Activated CD8-positive, alpha-beta memory T cell treated with anti-CD3 and anti-CD28 coated beads, Interleukin-2, amount 50 U/mL, for 48 hours (primary cell): ENCODE data around the gene RAC2.

Experiments
- DNase-seq: peaks from one replicate; pipeline ENCODE4 v3.0.0-alpha.2; 2020

The RAC2 gene

GRCh38 chr22:37215890-37216289, 28.2 kb downstream of the RAC2 start:
- no peak for DNase-seq

- DNase-seq: no peak
Measured at GRCh38 chr22:37214731-37215030, 29.4 kb downstream of the RAC2 start.

- no peak for DNase-seq
Measured at GRCh38 chr22:37213941-37214730, 29.9 kb downstream of the RAC2 start.

- DNase-seq: no peak
Measured at GRCh38 chr22:37213218-37213855, 30.7 kb downstream of the RAC2 start.

GRCh38 chr22:37212174-37212906, 31.7 kb downstream of the RAC2 start, which contains the start of gene SSTR3:
TSS of gene SSTR3 (minus strand) at chr22:37212477. CDS start at chr22:37207803, 4,674 bp downstream.
- DNase-seq: no peak

GRCh38 chr22:37211866-37212173, 32.2 kb downstream of the RAC2 start:
- DNase-seq: no peak

- no peak for DNase-seq
Measured at GRCh38 chr22:37211075-37211865, 32.8 kb downstream of the RAC2 start.

- DNase-seq: peak; percentile 50
Measured at GRCh38 chr22:37210041-37210803, 33.8 kb downstream of the RAC2 start.

GRCh38 chr22:37209140-37209845, 34.8 kb downstream of the RAC2 start:
- peak; percentile 48 for DNase-seq

GRCh38 chr22:37208401-37209139, 35.5 kb downstream of the RAC2 start:
- DNase-seq: no peak

- no peak for DNase-seq
Measured at GRCh38 chr22:37207981-37208380, 36.1 kb downstream of the RAC2 start.

- no peak for DNase-seq
Measured at GRCh38 chr22:37206841-37207821, 36.9 kb downstream of the RAC2 start.

GRCh38 chr22:37206118-37206840, 37.8 kb downstream of the RAC2 start:
- DNase-seq: no peak

- DNase-seq: no peak
Measured at GRCh38 chr22:37205046-37205445, 39.0 kb downstream of the RAC2 start.

GRCh38 chr22:37204045-37204655, 39.9 kb downstream of the RAC2 start:
- no peak for DNase-seq

GRCh38 chr22:37203354-37204044, 40.6 kb downstream of the RAC2 start:
- DNase-seq: no peak

- no peak for DNase-seq
Measured at GRCh38 chr22:37202716-37203115, 41.4 kb downstream of the RAC2 start.

- no peak for DNase-seq
Measured at GRCh38 chr22:37202001-37202555, 42.0 kb downstream of the RAC2 start.
